K562 (cell line): ENCODE data around the gene SORCS2. TPM values are rescaled to one million over a fixed set of nuclear protein-coding genes. Genes with fewer than 3 reads are reported as not detected.

Source experiments
- ATAC-seq: fragments of 200-7000 bp; cut with Tn5 transposase; 3 replicates; pipeline ENCODE4 v1.9.1; 2020; ENCODE audit warnings: moderate library complexity
- BruUV-seq: library from RNA; stranded (reverse); fragments of 400-500 nt; replicated peaks from 2 replicates; lab custom pipeline; 2021; lab: Mats Ljungman, UMichigan
- CTCF ChIA-PET: fragments of 300-600 bp; formaldehyde crosslinking; extraction: SDS; loops from one replicate; lab custom pipeline; 2021; ENCODE audit warnings: low intra/inter-chr PET ratio; lab: Yijun Ruan, JAX
- POLR2A ChIA-PET: fragments of 300-600, 350-650 bp; sonication (Branson Sonifier 250); formaldehyde crosslinking; extraction: SDS; loops from one replicate; lab custom pipeline; 2021; ENCODE audit warnings: antibody characterized with exemption, inconsistent platforms; lab: Yijun Ruan, JAX
- DNase-seq, 4 experiments: peaks; one replicate each; pipeline versions ENCODE4 v3.0.0 to v3.0.0-alpha.2; 2011 to 2018; ENCODE audit warnings: low spot score in 3 of 4, mixed read lengths in 3 of 4; ENCODE audit errors: extremely low read depth in 1 of 4
- FAIRE-seq: peaks from 2 replicates; lab custom pipeline; 2011; peaks lifted over from hg19 to GRCh38; lab: Jason Lieb, UNC
- H2AFZ ChIP-seq: 2 replicates; pipeline ENCODE4 v1.6.0; 2011; ENCODE audit warnings: low read depth, low read length, control low read depth, inconsistent platforms
- H3K27ac ChIP-seq: fragments of 200-600 bp; 3 replicates; pipeline ENCODE4 v1.8.0; 2011; ENCODE audit warnings: low read depth, mild to moderate bottlenecking, control low read depth, inconsistent platforms, low read length, moderate library complexity, mixed read lengths; ENCODE audit errors: extremely low read depth
- H3K27me3 ChIP-seq, 2 experiments: fragments of 300-600 bp in 1 of 2; 2 replicates in 1 of 2; 3 replicates in 1 of 2; pipeline versions ENCODE4 v1.6.0 to v1.8.0; 2011; ENCODE audit warnings: inconsistent platforms in 2 of 2, low read length in 2 of 2, mild to moderate bottlenecking in 1 of 2, mixed read lengths in 1 of 2, moderate library complexity in 1 of 2; ENCODE audit not compliant: control insufficient read depth in 2 of 2, insufficient read depth in 2 of 2
- H3K36me3 ChIP-seq: fragments of 300-600 bp; 3 replicates; pipeline ENCODE4 v1.8.0; 2011; ENCODE audit warnings: mild to moderate bottlenecking, low read length, inconsistent platforms; ENCODE audit not compliant: control insufficient read depth, insufficient read depth
- H3K4me1 ChIP-seq, 2 experiments: fragments of 200-600 bp in 1 of 2; replicated peaks in 1 of 2; 2 replicates in 1 of 2; 3 replicates in 1 of 2; pipeline versions ENCODE4 v1.5.1 to v1.8.0; 2011; ENCODE audit warnings: inconsistent platforms in 2 of 2, low read length in 2 of 2, mild to moderate bottlenecking in 1 of 2, mixed read lengths in 1 of 2, moderate library complexity in 1 of 2; ENCODE audit not compliant: control insufficient read depth in 2 of 2, insufficient read depth in 2 of 2
- H3K4me2 ChIP-seq: 2 replicates; pipeline ENCODE4 v1.6.1; 2011; ENCODE audit warnings: low read length, control low read depth, inconsistent platforms, mixed read lengths; ENCODE audit not compliant: insufficient read depth
- H3K4me3 ChIP-seq: fragments of 200-600 bp; sonication (generic), shearing (Covaris generic); 2 replicates; pipeline ENCODE4 v1.5.1; 2016; ENCODE audit warnings: control low read depth, inconsistent platforms
- H3K79me2 ChIP-seq: fragments of 200-600 bp; 3 replicates; pipeline ENCODE4 v1.8.0; 2011; ENCODE audit warnings: low read length, inconsistent platforms; ENCODE audit not compliant: control insufficient read depth, insufficient read depth
- H3K9ac ChIP-seq, 2 experiments: 2 replicates each; pipeline versions ENCODE4 v1.6.0 to v1.6.1; 2011; ENCODE audit warnings: low read depth in 2 of 2, low read length in 2 of 2, control low read depth in 1 of 2, inconsistent platforms in 1 of 2, mild to moderate bottlenecking in 1 of 2, mixed read lengths in 1 of 2; ENCODE audit not compliant: insufficient read depth in 1 of 2
- H3K9me1 ChIP-seq: one replicate; pipeline ENCODE4 v1.6.0; 2011; ENCODE audit warnings: inconsistent platforms, mild to moderate bottlenecking, low read length, moderate library complexity; ENCODE audit not compliant: control insufficient read depth, insufficient read depth
- H3K9me3 ChIP-seq: replicated peaks from 2 replicates; pipeline ENCODE4 v1.5.1; 2011; ENCODE audit warnings: low read depth, low read length, inconsistent platforms; ENCODE audit not compliant: control insufficient read depth, insufficient read depth
- H4K20me1 ChIP-seq: replicated peaks from 2 replicates; pipeline ENCODE4 v1.6.1; 2011; ENCODE audit warnings: low read length, inconsistent platforms, mixed read lengths; ENCODE audit not compliant: control insufficient read depth, insufficient read depth
- DACH1 ChIP-seq: fragments of 450-650 bp; IDR thresholded peaks from 2 replicates; pipeline ENCODE4 v1.6.1; 2018; ENCODE audit not compliant: partially characterized antibody
- ELF2 ChIP-seq: fragments of 250-450 bp; sonication (Bioruptor Pico); IDR thresholded peaks from 2 replicates; pipeline ENCODE4 v1.5.0; 2021; ENCODE audit warnings: mild to moderate bottlenecking
- FUS ChIP-seq: fragments of 200-400 bp; formaldehyde crosslinking; optimal IDR thresholded peaks from 2 replicates; pipeline ENCODE3; 2017; ENCODE audit warnings: low read depth, low read length
- MAZ ChIP-seq, 2 experiments: fragments of 450-650 bp in 1 of 2; sonication (generic) in 1 of 2; formaldehyde crosslinking; IDR thresholded peaks in 1 of 2; conservative IDR thresholded peaks in 1 of 2; 2 replicates each; pipeline versions ENCODE4 v1.4.0 to v1.5.0; 2020; ENCODE audit warnings: mild to moderate bottlenecking in 1 of 2, missing genetic modification reagents in 1 of 2
- MECOM ChIP-seq: fragments of 250-450 bp; sonication (Bioruptor Pico); IDR thresholded peaks from 2 replicates; pipeline ENCODE4 v1.8.0; 2022; ENCODE audit warnings: inconsistent platforms
- MEF2D ChIP-seq: conservative IDR thresholded peaks from 2 replicates; pipeline ENCODE4 v1.6.1; 2016; ENCODE audit warnings: low read depth, missing genetic modification characterization, missing compliant biosample characterization
- MYNN ChIP-seq, 2 experiments: sonication (generic); formaldehyde crosslinking in 1 of 2; IDR thresholded peaks; 2 replicates each; pipeline versions ENCODE4 v1.5.0 to v1.6.1; 2016 to 2020; ENCODE audit warnings: antibody characterized with exemption in 1 of 2, missing genetic modification reagents in 1 of 2
- NUFIP1 ChIP-seq: fragments of 450-650 bp; IDR thresholded peaks from 2 replicates; pipeline ENCODE4 v1.6.1; 2018; ENCODE audit not compliant: partially characterized antibody
- POLR3G ChIP-seq: IDR thresholded peaks from 2 replicates; pipeline ENCODE4 v1.6.1; 2011; ENCODE audit not compliant: insufficient read length, insufficient replicate concordance; ENCODE audit errors: extremely low read depth
- WGBS: fragments of 100-300 bp; shearing (Covaris generic); methylation state at CpG from one replicate; pipeline ENCODE4 v1.1.6; 2016; ENCODE audit warnings: low coverage, mixed read lengths; ENCODE audit not compliant: insufficient coverage; ENCODE audit errors: missing lambda C conversion rate; 5-methylcytosine and 5-hydroxymethylcytosine counted together
- in situ Hi-C: fragments of 300-500 bp; cut with MboI; formaldehyde crosslinking; loops from 4 replicates; pipeline ENCODE4 v1.15.0; 2018; ENCODE audit warnings: inconsistent platforms, mixed read lengths
- intact Hi-C: fragments of 100-400 bp; cut with micrococcal nuclease; formaldehyde crosslinking; loops from 2 replicates; pipeline ENCODE4 v1.14.2; 2022
- polyA plus RNA-seq, 8 experiments: library from polyadenylated mRNA; depleted of rRNA in 4 of 8; stranded (reverse) in 5 of 8; unstranded in 3 of 8; fragments of >200 nt; fragmentation: Nextera tagmentation in 2 of 8; fragmentation: Illumina TruSeq in 1 of 8; extraction: Ambion mirVana in 2 of 8; extraction: Trizol in 1 of 8; gene quantifications; 2 replicates each; pipeline versions ENCODE4 v1.2.1 to v1.2.3, GENCODE V29; 2011 to 2014; ENCODE audit warnings: inconsistent platforms in 1 of 8, missing spikeins in 1 of 8
- total RNA-seq, 7 experiments: library from RNA; depleted of rRNA in 6 of 7; stranded (reverse); fragments of >200 nt in 6 of 7; fragmentation: Illumina TruSeq in 2 of 7; extraction: Trizol in 2 of 7; gene quantifications; 2 replicates each; pipeline versions ENCODE4 v1.2.1 to v1.2.3, GENCODE V29; 2011 to 2021; ENCODE audit warnings: low replicate concordance in 1 of 7
- TF ChIP-seq, protein P1 (sequence below), 2 experiments: fragments of 150-350 bp in 1 of 2; IDR thresholded peaks; 2 replicates each; pipeline ENCODE4 v1.6.1; 2012 to 2016; ENCODE audit warnings: low read depth in 2 of 2, low read length in 2 of 2, mild to moderate bottlenecking in 1 of 2, moderate library complexity in 1 of 2
- TF ChIP-seq, protein P2 (sequence below): fragments of 450-650 bp; formaldehyde crosslinking; conservative IDR thresholded peaks from 2 replicates; pipeline ENCODE4 v1.4.0; 2022; ENCODE audit warnings: mild to moderate bottlenecking, missing genetic modification characterization

Gene SORCS2
- total and polyA plus RNA-seq, 9 of the 15 experiments (the other 6 are each of a cell fraction or from before 2014, with no cell fraction given): not detected

GRCh38 chr4:7189066-7189465 lies 3.3 kb upstream of the SORCS2 start:
- H3K4me2 ChIP-seq: no peak overlapping the region
- H3K4me3 ChIP-seq: no peak overlapping the region
- no peak overlapping the region for H2AFZ ChIP-seq
- H3K36me3 ChIP-seq: no peaks in the 10 kb centered on the region
- in situ Hi-C loops: no loop called here
- no peak overlapping the region for H3K9ac ChIP-seq
- BruUV-seq: no TSS peak
- FAIRE-seq: no peak
- WGBS: under 1% methylated on average over 12 of the region's 12 CpGs
- H3K79me2 ChIP-seq: no peaks in the 10 kb centered on the region
- TF ChIP-seq MAZ (CRISPR knock-in tag; conservative IDR thresholded peaks at IDR 0.05 in 1 of 2, IDR thresholded peaks at IDR 0.05 in 1 of 2): no peak
- TF ChIP-seq MYNN (IDR thresholded peaks at IDR 0.05): no peak
- no peak for TF ChIP-seq MYNN (CRISPR knock-in tag; IDR thresholded peaks at IDR 0.05)
- TF ChIP-seq, protein P1, sequence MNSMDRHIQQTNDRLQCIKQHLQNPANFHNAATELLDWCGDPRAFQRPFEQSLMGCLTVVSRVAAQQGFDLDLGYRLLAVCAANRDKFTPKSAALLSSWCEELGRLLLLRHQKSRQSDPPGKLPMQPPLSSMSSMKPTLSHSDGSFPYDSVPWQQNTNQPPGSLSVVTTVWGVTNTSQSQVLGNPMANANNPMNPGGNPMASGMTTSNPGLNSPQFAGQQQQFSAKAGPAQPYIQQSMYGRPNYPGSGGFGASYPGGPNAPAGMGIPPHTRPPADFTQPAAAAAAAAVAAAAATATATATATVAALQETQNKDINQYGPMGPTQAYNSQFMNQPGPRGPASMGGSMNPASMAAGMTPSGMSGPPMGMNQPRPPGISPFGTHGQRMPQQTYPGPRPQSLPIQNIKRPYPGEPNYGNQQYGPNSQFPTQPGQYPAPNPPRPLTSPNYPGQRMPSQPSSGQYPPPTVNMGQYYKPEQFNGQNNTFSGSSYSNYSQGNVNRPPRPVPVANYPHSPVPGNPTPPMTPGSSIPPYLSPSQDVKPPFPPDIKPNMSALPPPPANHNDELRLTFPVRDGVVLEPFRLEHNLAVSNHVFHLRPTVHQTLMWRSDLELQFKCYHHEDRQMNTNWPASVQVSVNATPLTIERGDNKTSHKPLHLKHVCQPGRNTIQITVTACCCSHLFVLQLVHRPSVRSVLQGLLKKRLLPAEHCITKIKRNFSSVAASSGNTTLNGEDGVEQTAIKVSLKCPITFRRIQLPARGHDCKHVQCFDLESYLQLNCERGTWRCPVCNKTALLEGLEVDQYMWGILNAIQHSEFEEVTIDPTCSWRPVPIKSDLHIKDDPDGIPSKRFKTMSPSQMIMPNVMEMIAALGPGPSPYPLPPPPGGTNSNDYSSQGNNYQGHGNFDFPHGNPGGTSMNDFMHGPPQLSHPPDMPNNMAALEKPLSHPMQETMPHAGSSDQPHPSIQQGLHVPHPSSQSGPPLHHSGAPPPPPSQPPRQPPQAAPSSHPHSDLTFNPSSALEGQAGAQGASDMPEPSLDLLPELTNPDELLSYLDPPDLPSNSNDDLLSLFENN (IDR thresholded peaks at IDR 0.05; ENCODE audit: low read depth in 2 of 2, low read length in 2 of 2): no peak
- TF ChIP-seq DACH1: no peak
- TF ChIP-seq MEF2D: no peak
- no peak for TF ChIP-seq ELF2 (CRISPR knock-in tag)
- TF ChIP-seq POLR3G: no peak
- TF ChIP-seq MECOM (CRISPR knock-in tag): no peak
- TF ChIP-seq, protein P2, sequence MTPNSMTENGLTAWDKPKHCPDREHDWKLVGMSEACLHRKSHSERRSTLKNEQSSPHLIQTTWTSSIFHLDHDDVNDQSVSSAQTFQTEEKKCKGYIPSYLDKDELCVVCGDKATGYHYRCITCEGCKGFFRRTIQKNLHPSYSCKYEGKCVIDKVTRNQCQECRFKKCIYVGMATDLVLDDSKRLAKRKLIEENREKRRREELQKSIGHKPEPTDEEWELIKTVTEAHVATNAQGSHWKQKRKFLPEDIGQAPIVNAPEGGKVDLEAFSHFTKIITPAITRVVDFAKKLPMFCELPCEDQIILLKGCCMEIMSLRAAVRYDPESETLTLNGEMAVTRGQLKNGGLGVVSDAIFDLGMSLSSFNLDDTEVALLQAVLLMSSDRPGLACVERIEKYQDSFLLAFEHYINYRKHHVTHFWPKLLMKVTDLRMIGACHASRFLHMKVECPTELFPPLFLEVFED: no peak
- TF ChIP-seq FUS: no peak
- no peak for TF ChIP-seq NUFIP1
- TF ChIP-seq, all 486 proteins: peak for 0
- Histone ChIP-seq H4K20me1 (peaks cover 14% of the 10 kb centered on the region; the same call in 1 of the 2 replicates), H3K9me1 (no peaks in the 10 kb centered on the region), H3K4me1 (peaks cover 0 to 10% of the 10 kb centered on the region in 2 experiments; a peak in 2 of 5 replicates), H3K27me3 (peaks cover 23 to 49% of the 10 kb centered on the region in 2 experiments; a peak in 4 of 5 replicates), H3K27ac (no peak overlapping the region), H3K9me3 (no peaks in the 10 kb centered on the region)
- CTCF ChIA-PET: no interaction called here
- intact Hi-C loops: no loop called here
- POLR2A ChIA-PET: interaction anchor here (0.7 to 0.9 kb wide), 2 partner anchors 474 to 522 kb away, joined by 3 read pairs; no protein-coding TSS in a partner anchor
- no peak for ATAC-seq
- no peak for DNase-seq
